H9 (cell line): Measurements from ENCODE around the gene HSPA5. TPM values are rescaled to one million over a fixed set of nuclear protein-coding genes. Genes with fewer than 3 reads are reported as not detected.
A peak's percentile ranks its signal among the peaks of the same experiment; 100 is the strongest.

Experiments
- DNase-seq: peaks from one replicate; pipeline ENCODE4 v3.0.0-alpha.2; 2017
- H2AFZ ChIP-seq: one replicate; pipeline ENCODE4 v1.6.1; 2013; ENCODE audit warnings: mild to moderate bottlenecking, low read length, control low read depth, moderate library complexity
- H2AK5ac ChIP-seq: 2 replicates; pipeline ENCODE4 v1.6.1; 2013; ENCODE audit warnings: low read length, control low read depth, mixed read lengths; ENCODE audit not compliant: insufficient read length
- H2BK120ac ChIP-seq: one replicate; pipeline ENCODE4 v1.6.1; 2013; ENCODE audit warnings: low read depth, mild to moderate bottlenecking, low read length, control low read depth, inconsistent platforms; ENCODE audit not compliant: poor library complexity, severe bottlenecking
- H2BK12ac ChIP-seq: 2 replicates; pipeline ENCODE4 v1.6.1; 2013; ENCODE audit warnings: low read length, control low read depth, mixed read lengths, low read depth; ENCODE audit not compliant: insufficient read length
- H2BK15ac ChIP-seq: 2 replicates; pipeline ENCODE4 v1.6.1; 2013; ENCODE audit warnings: low read depth, low read length, control low read depth
- H2BK20ac ChIP-seq: one replicate; pipeline ENCODE4 v1.6.1; 2013; ENCODE audit warnings: low read depth, mild to moderate bottlenecking, low read length, control low read depth, inconsistent platforms; ENCODE audit not compliant: poor library complexity, severe bottlenecking
- H2BK5ac ChIP-seq: 2 replicates; pipeline ENCODE4 v1.6.1; 2013; ENCODE audit warnings: low read length, control low read depth, mixed read lengths; ENCODE audit not compliant: insufficient read length
- H3K14ac ChIP-seq: 2 replicates; pipeline ENCODE4 v1.6.1; 2013; ENCODE audit warnings: low read length, control low read depth; ENCODE audit not compliant: insufficient read depth
- H3K18ac ChIP-seq: 2 replicates; pipeline ENCODE4 v1.6.1; 2013; ENCODE audit warnings: low read depth, mild to moderate bottlenecking, mixed read lengths, low read length, control low read depth; ENCODE audit not compliant: insufficient read length
- H3K23ac ChIP-seq: 2 replicates; pipeline ENCODE4 v1.6.1; 2013; ENCODE audit warnings: low read length, control low read depth, mixed read lengths, low read depth; ENCODE audit not compliant: insufficient read length
- H3K23me2 ChIP-seq: 2 replicates; pipeline ENCODE4 v1.6.1; 2013; ENCODE audit warnings: low read depth, mild to moderate bottlenecking, mixed read lengths, low read length, control low read depth; ENCODE audit not compliant: insufficient read length, poor library complexity, severe bottlenecking
- H3K27ac ChIP-seq: 2 replicates; pipeline ENCODE4 v1.5.1; 2013; ENCODE audit warnings: low read length, control low read depth, mixed read lengths, low read depth; ENCODE audit not compliant: insufficient read length
- H3K27me3 ChIP-seq: 2 replicates; pipeline ENCODE4 v1.6.1; 2013; ENCODE audit warnings: low read length, control low read depth, inconsistent platforms; ENCODE audit not compliant: insufficient read depth
- H3K4ac ChIP-seq: 2 replicates; pipeline ENCODE4 v1.6.1; 2013; ENCODE audit warnings: low read depth, mild to moderate bottlenecking, control low read depth, inconsistent platforms, low read length, moderate library complexity
- H3K4me1 ChIP-seq: 2 replicates; pipeline ENCODE4 v1.6.1; 2013; ENCODE audit warnings: low read length, control low read depth, inconsistent platforms; ENCODE audit not compliant: insufficient read depth
- H3K4me2 ChIP-seq: 2 replicates; pipeline ENCODE4 v1.6.1; 2013; ENCODE audit warnings: low read length, control low read depth, mixed read lengths; ENCODE audit not compliant: insufficient read length, insufficient read depth
- H3K56ac ChIP-seq: 2 replicates; pipeline ENCODE4 v1.6.1; 2013; ENCODE audit warnings: low read depth, mild to moderate bottlenecking, mixed read lengths, low read length, control low read depth; ENCODE audit not compliant: insufficient read length
- H3K79me1 ChIP-seq: 2 replicates; pipeline ENCODE4 v1.6.1; 2013; ENCODE audit warnings: low read depth, mild to moderate bottlenecking, moderate library complexity, low read length, control low read depth, inconsistent platforms; ENCODE audit not compliant: insufficient read depth, poor library complexity, severe bottlenecking
- H3K79me2 ChIP-seq: 2 replicates; pipeline ENCODE4 v1.6.1; 2013; ENCODE audit warnings: low read length, control low read depth, inconsistent platforms; ENCODE audit not compliant: insufficient read depth
- H3K9ac ChIP-seq: 2 replicates; pipeline ENCODE4 v1.6.1; 2013; ENCODE audit warnings: low read length, control low read depth, mixed read lengths; ENCODE audit not compliant: insufficient read length; ENCODE audit errors: extremely low read depth
- H3K9me3 ChIP-seq: one replicate; pipeline ENCODE4 v1.6.1; 2013; ENCODE audit warnings: low read depth, low read length, inconsistent platforms; ENCODE audit not compliant: control insufficient read depth
- H3T11ph ChIP-seq: one replicate; pipeline ENCODE4 v1.6.1; 2013; ENCODE audit warnings: mild to moderate bottlenecking, low read length, control low read depth, inconsistent platforms
- H4K20me1 ChIP-seq: one replicate; pipeline ENCODE4 v1.6.1; 2013; ENCODE audit not compliant: control insufficient read depth, insufficient read length, insufficient read depth
- H4K5ac ChIP-seq: 2 replicates; pipeline ENCODE4 v1.6.1; 2013; ENCODE audit warnings: low read depth, mild to moderate bottlenecking, mixed read lengths, low read length, control low read depth; ENCODE audit not compliant: insufficient read length
- H4K8ac ChIP-seq: replicated peaks from 2 replicates; pipeline ENCODE4 v1.6.1; 2013; ENCODE audit warnings: low read length, control low read depth, mixed read lengths, low read depth; ENCODE audit not compliant: insufficient read length
- H4K91ac ChIP-seq: 2 replicates; pipeline ENCODE4 v1.6.1; 2013; ENCODE audit warnings: low read depth, mild to moderate bottlenecking, moderate library complexity, mixed read lengths, low read length, control low read depth; ENCODE audit not compliant: insufficient read length
- H3K27ac Mint-ChIP-seq, 3 experiments: 2 replicates in 2 of 3; 3 replicates in 1 of 3; pipeline ENCODE4 v1.8.0; 2020 to 2021; ENCODE audit warnings: mixed read lengths in 3 of 3, mild to moderate bottlenecking in 1 of 3, moderate library complexity in 1 of 3
- H3K27me3 Mint-ChIP-seq: 2 replicates; pipeline ENCODE4 v1.8.0; 2021; ENCODE audit warnings: low read depth, mild to moderate bottlenecking, moderate library complexity, mixed read lengths
- H3K36me3 Mint-ChIP-seq, 3 experiments: 2 replicates in 2 of 3; 3 replicates in 1 of 3; pipeline ENCODE4 v1.8.0; 2020 to 2021; ENCODE audit warnings: low read depth in 3 of 3, mixed read lengths in 3 of 3; ENCODE audit not compliant: insufficient read depth in 1 of 3
- H3K4me1 Mint-ChIP-seq, 2 experiments: 2 replicates each; pipeline ENCODE4 v1.8.0; 2020; ENCODE audit warnings: mixed read lengths in 2 of 2
- H3K4me3 Mint-ChIP-seq, 2 experiments: 2 replicates in 1 of 2; 3 replicates in 1 of 2; pipeline ENCODE4 v1.8.0; 2020 to 2021; ENCODE audit warnings: mild to moderate bottlenecking in 2 of 2, mixed read lengths in 2 of 2, moderate library complexity in 1 of 2
- H3K9me3 Mint-ChIP-seq, 2 experiments: 2 replicates in 1 of 2; 3 replicates in 1 of 2; pipeline ENCODE4 v1.8.0; 2020; ENCODE audit warnings: mild to moderate bottlenecking in 2 of 2, mixed read lengths in 2 of 2, moderate library complexity in 1 of 2
- CTCF ChIP-seq: fragments of 200-600 bp; sonication (generic); conservative IDR thresholded peaks from 3 replicates; pipeline ENCODE4 v1.8.0; 2021; ENCODE audit warnings: antibody characterized with exemption, mild to moderate bottlenecking
- WGBS: extraction: QIAGEN DNeasy Blood & Tissue Kit; methylation state at CpG from one replicate; pipeline ENCODE4 v1.1.7; 2013; ENCODE audit warnings: missing lambda C conversion rate, low lambda C conversion rate, mixed read lengths; ENCODE audit not compliant: insufficient read length; ENCODE audit errors: extremely low coverage; 5-methylcytosine and 5-hydroxymethylcytosine counted together
- total RNA-seq: library from RNA; stranded (reverse); gene quantifications from 2 replicates; pipeline ENCODE4 v1.2.1, GENCODE V29; 2021

Gene HSPA5
- total RNA-seq, 1 experiment from 2014 or later = 240 TPM

DNA sequence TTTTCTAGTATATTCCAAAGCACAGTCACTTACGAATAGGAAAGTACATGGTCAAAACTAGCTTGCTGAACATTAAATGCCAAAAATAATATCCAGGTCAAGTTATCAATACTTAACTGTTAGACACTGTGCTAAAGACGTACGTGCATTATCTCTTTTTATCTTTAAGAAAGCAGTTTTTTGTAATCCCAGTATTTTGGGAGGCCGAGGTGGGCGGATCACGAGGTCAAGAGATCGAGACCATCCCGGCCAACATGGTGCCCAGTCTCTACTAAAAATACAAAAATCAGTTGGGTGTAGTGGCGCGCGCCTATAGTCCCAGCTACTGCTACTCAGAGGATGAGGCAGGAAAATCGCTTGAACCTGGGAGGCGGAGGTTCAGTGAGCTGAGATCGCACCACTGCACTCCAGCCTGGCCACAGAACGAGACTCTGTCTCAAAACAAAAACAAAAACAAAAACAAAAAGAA, 2.7 kb upstream of the HSPA5 start:
- peak overlapping the region in 2 of 3 experiments; percentile 49 to 64; a peak in 2 of 7 replicates for H3K27ac Mint-ChIP-seq
- peaks cover 11 to 12% of the 10 kb centered on the region in 2 experiments for H3K4me1 Mint-ChIP-seq
- DNase-seq = no peak
- peaks cover 4% of the 10 kb centered on the region for H3K79me1 ChIP-seq
- H2BK12ac ChIP-seq = no peak overlapping the region
- no peaks in the 10 kb centered on the region for H3K4me1 ChIP-seq
- no peak overlapping the region for H3K14ac ChIP-seq
- no peak overlapping the region for H3K4me2 ChIP-seq
- peaks cover 2% of the 10 kb centered on the region for H4K20me1 ChIP-seq
- H3K23ac ChIP-seq = no peak overlapping the region
- H3K4me3 Mint-ChIP-seq = no peak overlapping the region
- H3K18ac ChIP-seq = no peak overlapping the region
- H3K56ac ChIP-seq = no peak overlapping the region
- no peak overlapping the region for H3K4ac ChIP-seq
- no CpG with 5 or more reads among the region's 15 CpGs for WGBS
- TF ChIP-seq CTCF = no peak
- H3K79me2 ChIP-seq = peaks cover 8% of the 10 kb centered on the region; the same call in 1 of the 2 replicates
- no peak overlapping the region for H2BK20ac ChIP-seq
- no peaks in the 10 kb centered on the region for H3K9me3 ChIP-seq
- H3K27me3 Mint-ChIP-seq = no peaks in the 10 kb centered on the region; the same call in 1 of the 2 replicates
- H3K36me3 Mint-ChIP-seq = peaks cover 18 to 23% (median 19%) of the 10 kb centered on the region in 3 experiments
- H2BK15ac ChIP-seq = no peak overlapping the region
- no peak overlapping the region for H2BK5ac ChIP-seq
- H4K5ac ChIP-seq = no peak overlapping the region
- H3K27me3 ChIP-seq = no peaks in the 10 kb centered on the region
- peaks cover 0 to 4% of the 10 kb centered on the region in 2 experiments; a peak in 1 of 5 replicates for H3K9me3 Mint-ChIP-seq
- H2AK5ac ChIP-seq = no peak overlapping the region
- H4K91ac ChIP-seq = no peak overlapping the region
- no peak overlapping the region for H3K27ac ChIP-seq
- no peak overlapping the region for H2BK120ac ChIP-seq
- no peak overlapping the region for H3K9ac ChIP-seq
- no peak overlapping the region for H3T11ph ChIP-seq
- no peaks in the 10 kb centered on the region for H3K23me2 ChIP-seq
- H4K8ac ChIP-seq = no peak overlapping the region
- no peak overlapping the region for H2AFZ ChIP-seq
